Neural progenitor cell (in vitro differentiated cells): ENCODE measurements around the gene CIB4. TPM values are rescaled to one million over a fixed set of nuclear protein-coding genes. Genes with fewer than 3 reads are reported as not detected.
A peak's percentile ranks its signal among the peaks of the same experiment; 100 is the strongest.

Source experiments
- DNase-seq: peaks from one replicate; pipeline ENCODE4 v3.0.0-alpha.2; 2016; ENCODE audit warnings: low spot score
- H2AFZ ChIP-seq: fragments of 200-600 bp; sonication (generic); replicated peaks from 2 replicates; pipeline ENCODE4 v1.6.1; 2016; ENCODE audit warnings: antibody characterized with exemption
- H3F3A ChIP-seq: fragments of 200-600 bp; sonication (generic); 2 replicates; pipeline ENCODE4 v1.6.1; 2016; ENCODE audit warnings: antibody characterized with exemption, low read depth
- H3K27ac ChIP-seq: fragments of 200-600 bp; sonication (generic); 2 replicates; pipeline ENCODE4 v1.5.1; 2016; ENCODE audit warnings: mild to moderate bottlenecking
- H3K27me3 ChIP-seq: fragments of 200-600 bp; sonication (generic); 2 replicates; pipeline ENCODE4 v1.6.1; 2016; ENCODE audit warnings: mild to moderate bottlenecking, moderate library complexity
- H3K36me3 ChIP-seq: fragments of 200-600 bp; sonication (generic); 2 replicates; pipeline ENCODE4 v1.5.1; 2016
- H3K4me1 ChIP-seq: fragments of 200-600 bp; sonication (generic); 2 replicates; pipeline ENCODE4 v1.6.1; 2016; ENCODE audit warnings: mixed run types
- H3K4me2 ChIP-seq: fragments of 200-600 bp; sonication (generic); 2 replicates; pipeline ENCODE4 v1.6.1; 2016
- H3K4me3 ChIP-seq: fragments of 200-600 bp; sonication (generic); 2 replicates; pipeline ENCODE4 v1.5.1; 2016
- H3K79me2 ChIP-seq: fragments of 200-600 bp; sonication (generic); 2 replicates; pipeline ENCODE4 v1.6.1; 2016; ENCODE audit warnings: low read depth
- H3K9ac ChIP-seq: fragments of 200-600 bp; sonication (generic); 2 replicates; pipeline ENCODE4 v1.6.1; 2016
- H3K9me3 ChIP-seq: fragments of 200-600 bp; sonication (generic); 2 replicates; pipeline ENCODE4 v1.5.1; 2016; ENCODE audit warnings: low read depth
- H4K20me1 ChIP-seq: fragments of 200-600 bp; sonication (generic); 2 replicates; pipeline ENCODE4 v1.6.1; 2016; ENCODE audit warnings: low read depth
- H3K27ac Mint-ChIP-seq: 3 replicates; pipeline ENCODE4 v1.8.0; 2021; ENCODE audit warnings: mixed read lengths
- H3K27me3 Mint-ChIP-seq: 2 replicates; pipeline ENCODE4 v1.8.0; 2022; ENCODE audit warnings: low read depth, mild to moderate bottlenecking, inconsistent platforms, moderate library complexity, mixed read lengths; ENCODE audit not compliant: insufficient read depth
- H3K36me3 Mint-ChIP-seq: 3 replicates; pipeline ENCODE4 v1.8.0; 2021; ENCODE audit warnings: mixed read lengths
- H3K4me1 Mint-ChIP-seq: 3 replicates; pipeline ENCODE4 v1.8.0; 2021; ENCODE audit warnings: mixed read lengths
- H3K4me3 Mint-ChIP-seq: 3 replicates; pipeline ENCODE4 v1.8.0; 2021; ENCODE audit warnings: mild to moderate bottlenecking, moderate library complexity, mixed read lengths
- H3K9me3 Mint-ChIP-seq: 3 replicates; pipeline ENCODE4 v1.8.0; 2020; ENCODE audit warnings: mixed read lengths
- EZH2 ChIP-seq: fragments of 200-600 bp; sonication (generic); IDR thresholded peaks from 2 replicates; pipeline ENCODE4 v1.6.1; 2017; ENCODE audit warnings: antibody characterized with exemption, mild to moderate bottlenecking, moderate library complexity
- EZH2phosphoT487 ChIP-seq: fragments of 200-600 bp; sonication (generic); IDR thresholded peaks from 2 replicates; pipeline ENCODE4 v1.6.1; 2017; ENCODE audit warnings: antibody characterized with exemption
- total RNA-seq: library from RNA; depleted of rRNA; stranded (reverse); fragments of >200 nt; gene quantifications from 2 replicates; pipeline ENCODE4 v1.2.3, GENCODE V29; 2015; ENCODE audit warnings: low replicate concordance
- TF ChIP-seq, protein P1 (sequence below): fragments of 200-600 bp; sonication (generic); IDR thresholded peaks from 2 replicates; pipeline ENCODE4 v1.5.1; 2017; ENCODE audit warnings: antibody characterized with exemption, mild to moderate bottlenecking

The CIB4 gene
- total RNA-seq, 1 donor from 2014 or later = not detected

DNA sequence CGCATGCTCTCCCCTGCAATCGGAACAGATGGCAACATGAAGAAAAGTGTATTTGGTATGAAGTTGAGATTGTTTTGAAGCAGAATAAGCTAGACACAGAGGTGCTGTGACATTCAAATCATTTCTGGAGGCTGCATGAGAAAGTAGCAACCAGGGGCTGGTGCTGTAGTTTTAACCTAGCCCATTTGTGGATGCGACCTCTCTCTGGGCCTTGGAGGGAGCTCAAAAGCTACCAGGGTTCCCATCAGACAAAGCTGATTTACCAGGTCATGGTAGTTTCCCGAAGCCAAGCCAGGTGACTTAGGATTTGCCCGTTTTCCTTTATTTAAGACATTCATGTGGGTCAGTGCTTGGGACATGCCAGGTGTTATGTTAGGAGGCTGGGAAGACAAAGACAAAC is 77.5 kb downstream of the CIB4 start:
- Mint-ChIP-seq H3K4me1 (peaks cover 29% of the 10 kb centered on the region), H3K9me3 (no peaks in the 10 kb centered on the region), H3K27ac (no peak overlapping the region), H3K36me3 (no peaks in the 10 kb centered on the region), H3K4me3 (no peak overlapping the region), H3K27me3 (peaks cover 14% of the 10 kb centered on the region)
- Histone ChIP-seq H3K4me2 (no peak overlapping the region), H3K9ac (no peak overlapping the region), H4K20me1 (no peaks in the 10 kb centered on the region), H3K27ac (no peak overlapping the region), H3K27me3 (no peaks in the 10 kb centered on the region), H3K79me2 (no peaks in the 10 kb centered on the region), H3F3A (peaks cover 20% of the 10 kb centered on the region), H3K4me1 (peaks cover 26% of the 10 kb centered on the region), H3K4me3 (no peak overlapping the region), H3K36me3 (no peaks in the 10 kb centered on the region), H3K9me3 (no peaks in the 10 kb centered on the region), H2AFZ (no peak overlapping the region)
- TF ChIP-seq, protein P1, sequence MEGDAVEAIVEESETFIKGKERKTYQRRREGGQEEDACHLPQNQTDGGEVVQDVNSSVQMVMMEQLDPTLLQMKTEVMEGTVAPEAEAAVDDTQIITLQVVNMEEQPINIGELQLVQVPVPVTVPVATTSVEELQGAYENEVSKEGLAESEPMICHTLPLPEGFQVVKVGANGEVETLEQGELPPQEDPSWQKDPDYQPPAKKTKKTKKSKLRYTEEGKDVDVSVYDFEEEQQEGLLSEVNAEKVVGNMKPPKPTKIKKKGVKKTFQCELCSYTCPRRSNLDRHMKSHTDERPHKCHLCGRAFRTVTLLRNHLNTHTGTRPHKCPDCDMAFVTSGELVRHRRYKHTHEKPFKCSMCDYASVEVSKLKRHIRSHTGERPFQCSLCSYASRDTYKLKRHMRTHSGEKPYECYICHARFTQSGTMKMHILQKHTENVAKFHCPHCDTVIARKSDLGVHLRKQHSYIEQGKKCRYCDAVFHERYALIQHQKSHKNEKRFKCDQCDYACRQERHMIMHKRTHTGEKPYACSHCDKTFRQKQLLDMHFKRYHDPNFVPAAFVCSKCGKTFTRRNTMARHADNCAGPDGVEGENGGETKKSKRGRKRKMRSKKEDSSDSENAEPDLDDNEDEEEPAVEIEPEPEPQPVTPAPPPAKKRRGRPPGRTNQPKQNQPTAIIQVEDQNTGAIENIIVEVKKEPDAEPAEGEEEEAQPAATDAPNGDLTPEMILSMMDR = no peak
- TF ChIP-seq EZH2 (no peak), EZH2phosphoT487 (no peak)
- no peak for DNase-seq

DNA sequence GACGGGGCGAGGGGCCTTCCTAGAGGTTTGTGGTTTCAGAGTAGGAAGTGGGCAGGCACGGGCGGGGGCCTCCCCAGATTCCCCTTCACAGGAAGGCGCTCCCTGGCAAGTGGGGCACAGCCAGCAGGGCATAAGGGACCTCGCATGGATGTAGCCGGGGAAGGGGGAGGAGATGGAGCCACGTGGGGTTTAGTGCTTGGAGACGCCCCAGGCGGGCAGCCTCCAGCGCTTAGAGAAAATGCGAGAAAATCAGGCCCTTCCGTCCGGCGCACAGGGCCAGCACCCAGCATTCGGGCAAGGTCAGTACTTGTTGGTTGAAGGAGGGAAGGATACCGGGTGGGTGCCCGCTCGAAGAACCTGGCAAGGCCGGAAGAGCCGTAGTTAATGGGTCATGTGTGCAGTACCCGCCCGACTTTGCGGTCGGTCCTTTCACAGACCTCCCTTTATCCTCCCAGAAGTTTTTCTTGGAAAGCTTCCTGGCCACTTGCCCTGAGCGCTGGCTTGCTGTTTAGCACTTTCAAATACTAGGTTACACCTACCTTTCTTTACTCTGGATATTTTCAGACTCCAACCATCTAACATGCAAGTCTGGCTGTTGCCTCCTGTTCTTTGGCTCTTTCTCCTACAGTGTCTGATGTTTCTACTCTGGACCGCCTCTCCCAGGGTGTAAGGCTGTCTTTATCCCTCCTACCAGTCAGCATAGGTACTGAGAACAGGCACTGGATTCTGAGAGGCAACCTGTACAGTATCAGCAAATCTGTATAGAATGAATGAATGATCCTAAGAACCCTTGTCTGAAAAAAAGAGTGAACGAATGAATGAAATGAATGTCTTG is 78.1 kb downstream of the CIB4 start:
- TF ChIP-seq EZH2 = no peak
- TF ChIP-seq, protein P1 = no peak
- TF ChIP-seq EZH2phosphoT487 = no peak
- Mint-ChIP-seq H3K4me1 (peaks cover 33% of the 10 kb centered on the region), H3K4me3 (no peak overlapping the region)

DNA sequence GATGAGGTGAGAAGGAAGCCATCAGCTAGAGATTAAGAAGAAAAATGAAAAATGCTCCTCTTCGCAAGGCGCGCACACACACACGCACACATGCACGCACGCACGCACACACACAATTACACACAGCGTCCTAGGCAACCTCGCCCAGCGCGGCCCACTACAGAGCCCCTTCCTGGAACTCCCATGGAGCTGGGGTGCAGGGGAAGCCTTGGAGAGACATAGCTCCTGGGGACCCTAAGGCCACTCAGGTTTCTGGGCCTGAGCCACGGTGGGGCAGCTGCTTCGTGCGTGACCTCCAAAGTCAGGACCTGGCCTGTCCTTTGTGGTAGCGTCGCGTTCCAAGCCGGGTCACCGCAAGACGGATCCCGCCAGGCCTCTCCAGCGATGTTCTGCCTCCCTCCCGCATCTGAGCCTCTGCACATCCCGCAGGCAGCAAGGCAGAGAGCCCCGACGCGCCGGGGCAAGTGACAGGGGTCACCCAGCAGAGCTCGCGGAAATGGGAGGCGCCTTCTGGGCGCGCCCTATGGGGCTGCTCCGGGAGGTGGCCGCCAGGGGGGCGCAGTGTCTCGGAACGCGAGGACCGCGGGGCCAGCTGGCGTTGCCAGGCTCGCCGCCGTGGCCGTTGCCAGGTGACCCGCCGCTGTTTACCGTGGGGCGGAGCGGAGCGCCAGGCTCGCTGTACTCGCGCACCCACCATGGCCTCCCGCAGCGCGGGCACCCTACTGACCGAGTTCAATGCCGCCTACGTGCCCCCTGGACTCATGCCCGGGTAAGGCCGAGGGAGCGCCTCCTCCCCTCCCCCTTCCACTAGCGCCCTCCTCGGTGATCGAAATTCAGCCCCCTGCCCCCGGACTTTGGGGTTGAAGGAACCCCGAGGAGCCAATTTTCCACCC is 79.0 kb downstream of the CIB4 start:
- no peak overlapping the region for H3K27ac Mint-ChIP-seq
- H3F3A ChIP-seq = peaks cover 8% of the 10 kb centered on the region
- no peak overlapping the region for H3K9ac ChIP-seq
- no peaks in the 10 kb centered on the region for H4K20me1 ChIP-seq
- TF ChIP-seq, protein P1 = no peak
- TF ChIP-seq EZH2phosphoT487 = no peak
- TF ChIP-seq EZH2 = no peak
- peaks cover 33% of the 10 kb centered on the region for H3K4me1 Mint-ChIP-seq
- H3K27ac ChIP-seq = no peak overlapping the region
- no peak for DNase-seq
- H3K4me1 ChIP-seq = peaks cover 23% of the 10 kb centered on the region
- no peaks in the 10 kb centered on the region for H3K36me3 ChIP-seq
- H3K27me3 ChIP-seq = no peaks in the 10 kb centered on the region
- no peak overlapping the region for H2AFZ ChIP-seq
- no peak overlapping the region for H3K4me3 ChIP-seq
- H3K4me2 ChIP-seq = no peak overlapping the region
- H3K4me3 Mint-ChIP-seq = no peak overlapping the region
- H3K9me3 ChIP-seq = no peaks in the 10 kb centered on the region
- peaks cover 21% of the 10 kb centered on the region for H3K27me3 Mint-ChIP-seq
- H3K79me2 ChIP-seq = no peaks in the 10 kb centered on the region
- H3K9me3 Mint-ChIP-seq = no peaks in the 10 kb centered on the region
- no peaks in the 10 kb centered on the region for H3K36me3 Mint-ChIP-seq

More for the DNA sequence above, 78.1 kb downstream of the CIB4 start:
- H3K79me2 ChIP-seq = no peaks in the 10 kb centered on the region
- H3K36me3 ChIP-seq = no peaks in the 10 kb centered on the region
- no peak overlapping the region for H2AFZ ChIP-seq
- H3K9ac ChIP-seq = no peak overlapping the region
- Mint-ChIP-seq H3K36me3 (no peaks in the 10 kb centered on the region), H3K9me3 (no peaks in the 10 kb centered on the region), H3K27me3 (peaks cover 14% of the 10 kb centered on the region), H3K27ac (peak overlapping the region; percentile 35)
- peaks cover 29% of the 10 kb centered on the region for H3K4me1 ChIP-seq
- H4K20me1 ChIP-seq = no peaks in the 10 kb centered on the region
- peaks cover 15% of the 10 kb centered on the region for H3F3A ChIP-seq
- no peak overlapping the region for H3K4me3 ChIP-seq
- no peak for DNase-seq
- no peaks in the 10 kb centered on the region for H3K27me3 ChIP-seq
- no peak overlapping the region for H3K27ac ChIP-seq
- no peaks in the 10 kb centered on the region for H3K9me3 ChIP-seq
- H3K4me2 ChIP-seq = no peak overlapping the region
